Tibial nerve (tissue), 4 donors: Measurements from ENCODE around the gene RAB11A. TPM values are rescaled to one million over a fixed set of nuclear protein-coding genes. Genes with fewer than 3 reads are reported as not detected.

Source experiments
- DNase-seq, 2 donors: peaks; one replicate each; pipeline ENCODE4 v3.0.0-alpha.2; 2019; ENCODE audit warnings: low spot score in 2 of 2
- H3K27ac ChIP-seq, 4 donors: fragments of 200-600 bp; sonication (generic) in 3 of 4; one replicate each; pipeline ENCODE4 v1.5.1; 2017 to 2019; ENCODE audit warnings: mild to moderate bottlenecking in 1 of 4
- H3K27me3 ChIP-seq, 2 donors: fragments of 200-600 bp; sonication (generic) in 1 of 2; one replicate each; pipeline versions ENCODE4 v1.5.1 to v1.6.0; 2017 to 2019
- H3K36me3 ChIP-seq, 3 donors: fragments of 200-600 bp; sonication (generic); one replicate each; pipeline ENCODE4 v1.5.1; 2018 to 2019
- H3K4me1 ChIP-seq, 4 donors: fragments of 200-600 bp; sonication (generic) in 3 of 4; one replicate each; pipeline ENCODE4 v1.5.1; 2017 to 2019
- H3K4me3 ChIP-seq, 4 donors: fragments of 200-600 bp; sonication (generic) in 3 of 4; one replicate each; pipeline ENCODE4 v1.5.1; 2017 to 2019; ENCODE audit warnings: mild to moderate bottlenecking in 1 of 4, moderate library complexity in 1 of 4
- H3K9me3 ChIP-seq, 4 donors: fragments of 200-600 bp; sonication (generic) in 3 of 4; one replicate each; pipeline ENCODE4 v1.5.1; 2017 to 2019
- EP300 ChIP-seq, 2 donors: sonication (generic); formaldehyde crosslinking; IDR thresholded peaks; one replicate each; pipeline ENCODE4 v1.6.1; 2017; ENCODE audit warnings: antibody characterized with exemption in 2 of 2, mild to moderate bottlenecking in 1 of 2
- POLR2A ChIP-seq, 2 donors: fragments of 450-650 bp; IDR thresholded peaks; one replicate each; pipeline ENCODE4 v1.6.1; 2017; ENCODE audit warnings: antibody characterized with exemption in 2 of 2, mild to moderate bottlenecking in 2 of 2, moderate library complexity in 2 of 2
- WGBS, 2 donors: methylation state at CpG; one replicate each; pipeline ENCODE4 v1.1.5; 2018; 5-methylcytosine and 5-hydroxymethylcytosine counted together
- total RNA-seq, 4 donors: library from RNA; depleted of rRNA; stranded (reverse); fragments of >200 nt; gene quantifications; one replicate each; pipeline ENCODE4 v1.1.0, GENCODE V29; 2016
- TF ChIP-seq, protein P1 (sequence below), 5 experiments: fragments of 200-600 bp in 3 of 5; fragments of 450-650 bp in 2 of 5; sonication (generic) in 3 of 5; IDR thresholded peaks; one replicate each; pipeline ENCODE4 v1.5.1; 2016 to 2019; ENCODE audit warnings: antibody characterized with exemption in 5 of 5, mild to moderate bottlenecking in 3 of 5, moderate library complexity in 2 of 5

Gene RAB11A
- total RNA-seq, 4 donors from 2014 or later: 69.9 to 140 (median 84.3) TPM

DNA sequence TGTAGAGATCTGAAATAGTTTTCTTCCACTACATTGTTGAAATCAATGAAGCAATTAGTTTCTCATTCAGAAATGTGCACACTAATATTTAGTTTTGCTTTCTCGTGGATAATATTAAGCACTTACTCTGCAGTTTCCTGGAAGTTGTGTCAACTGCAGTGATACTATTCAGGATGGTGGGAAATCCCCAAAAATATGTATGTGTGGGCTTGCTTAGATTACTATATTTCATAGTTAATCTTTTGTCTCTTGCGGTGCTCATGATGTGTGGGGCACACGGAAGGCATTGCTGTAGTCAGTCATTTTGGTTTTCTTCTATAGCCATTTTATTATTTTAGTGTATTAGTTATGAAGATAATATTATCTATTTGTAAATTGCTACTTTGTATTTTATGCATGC lies 19.7 kb downstream of the RAB11A start:
- Histone ChIP-seq H3K27me3 (no peaks in the 10 kb centered on the region), H3K36me3 (peaks cover 0 to 69% (median 15%) of the 10 kb centered on the region in 3 donors), H3K4me3 (no peak overlapping the region), H3K9me3 (no peaks in the 10 kb centered on the region), H3K4me1 (no peaks in the 10 kb centered on the region), H3K27ac (no peak overlapping the region)
- 37 to 63% methylated on average over 3 of the region's 3 CpGs for WGBS, 2 donors
- no peak for DNase-seq
- TF ChIP-seq POLR2A (IDR thresholded peaks at IDR 0.05) (no peak), EP300 (IDR thresholded peaks at IDR 0.05) (no peak)
- TF ChIP-seq, protein P1, sequence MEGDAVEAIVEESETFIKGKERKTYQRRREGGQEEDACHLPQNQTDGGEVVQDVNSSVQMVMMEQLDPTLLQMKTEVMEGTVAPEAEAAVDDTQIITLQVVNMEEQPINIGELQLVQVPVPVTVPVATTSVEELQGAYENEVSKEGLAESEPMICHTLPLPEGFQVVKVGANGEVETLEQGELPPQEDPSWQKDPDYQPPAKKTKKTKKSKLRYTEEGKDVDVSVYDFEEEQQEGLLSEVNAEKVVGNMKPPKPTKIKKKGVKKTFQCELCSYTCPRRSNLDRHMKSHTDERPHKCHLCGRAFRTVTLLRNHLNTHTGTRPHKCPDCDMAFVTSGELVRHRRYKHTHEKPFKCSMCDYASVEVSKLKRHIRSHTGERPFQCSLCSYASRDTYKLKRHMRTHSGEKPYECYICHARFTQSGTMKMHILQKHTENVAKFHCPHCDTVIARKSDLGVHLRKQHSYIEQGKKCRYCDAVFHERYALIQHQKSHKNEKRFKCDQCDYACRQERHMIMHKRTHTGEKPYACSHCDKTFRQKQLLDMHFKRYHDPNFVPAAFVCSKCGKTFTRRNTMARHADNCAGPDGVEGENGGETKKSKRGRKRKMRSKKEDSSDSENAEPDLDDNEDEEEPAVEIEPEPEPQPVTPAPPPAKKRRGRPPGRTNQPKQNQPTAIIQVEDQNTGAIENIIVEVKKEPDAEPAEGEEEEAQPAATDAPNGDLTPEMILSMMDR (IDR thresholded peaks at IDR 0.05): no peak

DNA sequence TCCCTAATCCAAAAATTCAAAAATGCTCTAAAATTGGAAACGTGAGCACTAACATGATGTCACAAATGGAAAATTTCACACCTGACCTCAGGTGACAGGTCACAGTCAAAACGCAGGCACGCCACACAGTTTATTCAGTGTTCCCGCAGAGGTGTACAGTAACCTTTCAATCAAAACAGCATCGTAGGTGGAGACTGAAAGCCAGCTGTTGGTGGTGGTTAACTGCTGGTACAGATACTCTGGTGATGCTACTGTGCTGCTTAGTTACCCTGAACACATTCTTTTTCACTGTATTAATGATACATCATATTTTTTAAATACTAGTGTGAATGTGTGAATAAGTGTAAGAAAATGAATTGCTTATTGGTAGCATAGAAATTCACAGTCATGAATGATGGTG lies 23.8 kb downstream of the RAB11A start:
- Histone ChIP-seq H3K4me1 (peaks cover 0 to 10% (median 0%) of the 10 kb centered on the region in 4 donors), H3K27ac (no peak overlapping the region), H3K4me3 (no peak overlapping the region), H3K9me3 (no peaks in the 10 kb centered on the region), H3K27me3 (no peaks in the 10 kb centered on the region), H3K36me3 (peaks cover 0 to 61% (median 2%) of the 10 kb centered on the region in 3 donors)
- 91 to 94% methylated on average over 5 of the region's 5 CpGs for WGBS, 2 donors
- no peak for DNase-seq
- TF ChIP-seq EP300 (IDR thresholded peaks at IDR 0.05) (no peak), POLR2A (IDR thresholded peaks at IDR 0.05) (no peak)
- TF ChIP-seq, protein P1 (IDR thresholded peaks at IDR 0.05): no peak

DNA sequence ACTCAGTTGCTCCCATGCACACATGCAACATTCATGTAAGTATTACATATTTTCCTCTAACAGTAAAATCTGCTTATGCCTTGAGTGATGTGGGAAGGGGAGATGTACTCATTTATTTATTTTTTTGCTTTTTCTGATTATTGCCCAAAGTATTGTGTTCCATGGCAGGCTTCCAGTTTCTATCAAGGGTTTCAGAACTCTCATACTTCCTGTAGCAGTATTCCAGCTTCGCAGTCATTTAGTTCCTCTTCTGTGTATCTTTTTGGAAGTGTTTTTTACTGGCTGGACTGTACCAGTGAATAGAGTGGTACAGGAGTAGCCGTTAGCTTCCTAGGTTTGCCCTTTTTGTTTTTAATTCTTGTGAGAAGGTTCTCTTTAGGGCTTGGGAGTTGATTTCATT lies 26.9 kb downstream of the RAB11A start:
- 67 to 68% methylated on average over 2 of the region's 2 CpGs for WGBS, 2 donors
- Histone ChIP-seq H3K27me3 (no peaks in the 10 kb centered on the region), H3K4me1 (peaks cover 0 to 10% (median 0%) of the 10 kb centered on the region in 4 donors), H3K9me3 (no peaks in the 10 kb centered on the region), H3K27ac (no peak overlapping the region), H3K36me3 (peaks cover 0 to 69% (median 0%) of the 10 kb centered on the region in 3 donors), H3K4me3 (no peak overlapping the region)
- DNase-seq: no peak
- no peak for TF ChIP-seq EP300 (IDR thresholded peaks at IDR 0.05)
- TF ChIP-seq POLR2A (IDR thresholded peaks at IDR 0.05): no peak
- TF ChIP-seq, protein P1 (IDR thresholded peaks at IDR 0.05): no peak

DNA sequence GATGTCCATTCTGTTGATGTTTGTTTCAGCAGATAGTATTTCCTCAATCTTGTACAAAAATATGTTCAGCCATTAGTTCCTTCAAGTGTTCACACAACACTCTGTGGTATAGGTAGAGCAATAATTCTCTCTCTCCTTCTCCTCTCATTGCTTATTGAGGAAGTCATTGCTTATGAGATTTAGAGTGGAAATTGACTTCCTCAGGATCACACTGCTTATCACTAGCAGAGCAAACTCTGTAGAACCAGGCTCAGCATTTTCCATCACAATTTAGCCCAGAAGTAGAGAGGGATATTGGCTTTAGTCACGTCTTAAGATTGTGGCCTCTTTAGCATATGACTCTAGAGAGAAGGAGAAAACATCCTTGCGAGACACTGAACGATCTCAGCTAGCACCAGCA lies 31.2 kb downstream of the RAB11A start:
- TF ChIP-seq EP300 (IDR thresholded peaks at IDR 0.05) (no peak), POLR2A (IDR thresholded peaks at IDR 0.05) (no peak)
- TF ChIP-seq, protein P1 (IDR thresholded peaks at IDR 0.05): no peak
- DNase-seq: no peak
- Histone ChIP-seq H3K36me3 (peaks cover 0 to 73% (median 0%) of the 10 kb centered on the region in 3 donors), H3K4me3 (no peak overlapping the region), H3K9me3 (no peaks in the 10 kb centered on the region), H3K27me3 (no peaks in the 10 kb centered on the region), H3K4me1 (peaks cover 0 to 30% (median 4%) of the 10 kb centered on the region in 4 donors), H3K27ac (no peak overlapping the region)
- 86 to 89% methylated on average over 3 of the region's 3 CpGs for WGBS, 2 donors

DNA sequence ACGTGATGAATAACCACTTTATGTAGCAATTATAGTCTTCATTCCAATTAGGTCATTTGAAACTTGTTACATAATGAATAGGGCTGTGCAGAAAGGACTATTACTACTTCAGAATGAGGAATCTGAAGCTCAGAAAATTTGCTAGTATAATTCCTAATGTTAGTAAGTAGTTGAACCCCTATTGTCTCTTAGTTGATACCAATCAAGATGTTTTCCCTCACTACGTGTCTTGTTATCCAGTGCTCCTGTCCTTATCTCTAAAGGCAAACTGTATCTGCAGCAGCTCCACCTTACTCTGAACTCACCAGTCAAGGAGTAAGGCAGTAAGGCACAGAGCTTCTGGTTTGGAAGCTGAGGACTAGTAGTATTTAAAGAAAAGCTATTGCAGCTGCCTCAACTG lies 32.0 kb downstream of the RAB11A start:
- Histone ChIP-seq H3K4me3 (no peak overlapping the region), H3K4me1 (peaks cover 0 to 22% (median 4%) of the 10 kb centered on the region in 4 donors), H3K36me3 (peaks cover 0 to 74% (median 0%) of the 10 kb centered on the region in 3 donors), H3K27me3 (no peaks in the 10 kb centered on the region), H3K27ac (no peak overlapping the region), H3K9me3 (no peaks in the 10 kb centered on the region)
- 58 to 60% methylated on average over 2 of the region's 2 CpGs for WGBS, 2 donors
- DNase-seq: no peak
- TF ChIP-seq EP300 (IDR thresholded peaks at IDR 0.05): no peak
- TF ChIP-seq, protein P1 (IDR thresholded peaks at IDR 0.05): no peak
- TF ChIP-seq POLR2A (IDR thresholded peaks at IDR 0.05): no peak
